ENCODE measurements around the gene FSTL3.
"Not testable (repeated sequence)": the region's sequence is repeated elsewhere in the genome, so short reads cannot be mapped to it uniquely, and the experiment has no call there.

Gene FSTL3

GRCh38 chr19:676339-677105 lies at the start of gene FSTL3:
FSTL3 (plus strand) TSS chr19:676392; CDS start chr19:676424, 32 bp downstream.
- DNase-seq (ENCODE audit: low spot score) = no peak

GRCh38 chr19:626566-626965 lies 49.6 kb upstream of the FSTL3 start:
- not testable (repeated sequence) for H3K27ac ChIP-seq; H3K4me3 ChIP-seq; DNase-seq (ENCODE audit: low spot score)

More at GRCh38 chr19:676339-677105, at the start of gene FSTL3:
- H3K4me3 ChIP-seq = peak within 1 kb of the TSS; percentile 86
- H3K27ac ChIP-seq = peak within 1 kb of the TSS; percentile 93 to 94
- no peak for TF ChIP-seq CTCF (IDR thresholded peaks at IDR 0.05)

DNA sequence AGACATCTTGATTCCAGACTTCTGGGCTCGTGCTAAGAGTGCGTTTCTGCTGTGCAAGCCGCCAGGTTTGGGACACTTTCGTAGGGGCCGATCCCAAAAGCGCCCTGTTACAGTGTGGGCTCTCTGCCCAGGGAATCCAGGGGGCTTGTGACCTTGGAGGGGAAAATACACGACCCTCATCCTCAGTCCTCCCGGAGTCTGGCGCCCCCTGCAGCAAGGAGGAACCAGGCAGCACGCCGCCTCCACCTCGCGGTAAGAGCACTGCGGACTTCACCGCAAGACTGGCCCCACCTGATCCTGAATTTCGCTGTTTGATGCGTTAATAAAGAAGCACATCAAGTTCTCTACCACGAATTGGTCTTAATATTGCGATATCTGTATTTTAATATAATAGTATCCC lies 48.0 kb upstream of the FSTL3 start:
- no peak for TF ChIP-seq CTCF (IDR thresholded peaks at IDR 0.05)
- DNase-seq (ENCODE audit: low spot score) = no peak
- Histone ChIP-seq H3K27ac (no peak overlapping the region), H3K4me3 (no peak overlapping the region)

DNA sequence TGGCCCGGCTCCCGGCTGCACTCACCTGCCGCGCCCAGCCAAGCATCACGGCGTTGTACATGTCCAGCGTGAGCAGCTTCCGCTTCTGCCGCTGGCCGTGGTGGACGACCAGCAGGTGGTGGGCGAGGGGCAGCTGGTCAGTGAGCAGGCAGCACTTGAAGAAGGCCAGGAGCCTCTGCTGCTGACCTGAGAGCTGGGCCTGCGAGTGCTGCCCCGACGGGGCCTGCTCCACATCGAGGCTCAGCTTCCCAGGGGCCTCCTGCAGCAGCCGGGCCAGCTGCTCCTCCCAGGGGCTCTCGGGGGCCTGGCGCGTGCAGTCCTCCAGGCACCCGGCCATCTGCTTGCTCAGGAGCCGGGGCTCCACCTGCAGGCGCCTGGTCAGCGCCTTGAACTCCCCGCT lies 46.7 kb upstream of the FSTL3 start:
- not testable (repeated sequence) for H3K27ac ChIP-seq; DNase-seq (ENCODE audit: low spot score); H3K4me3 ChIP-seq

DNA sequence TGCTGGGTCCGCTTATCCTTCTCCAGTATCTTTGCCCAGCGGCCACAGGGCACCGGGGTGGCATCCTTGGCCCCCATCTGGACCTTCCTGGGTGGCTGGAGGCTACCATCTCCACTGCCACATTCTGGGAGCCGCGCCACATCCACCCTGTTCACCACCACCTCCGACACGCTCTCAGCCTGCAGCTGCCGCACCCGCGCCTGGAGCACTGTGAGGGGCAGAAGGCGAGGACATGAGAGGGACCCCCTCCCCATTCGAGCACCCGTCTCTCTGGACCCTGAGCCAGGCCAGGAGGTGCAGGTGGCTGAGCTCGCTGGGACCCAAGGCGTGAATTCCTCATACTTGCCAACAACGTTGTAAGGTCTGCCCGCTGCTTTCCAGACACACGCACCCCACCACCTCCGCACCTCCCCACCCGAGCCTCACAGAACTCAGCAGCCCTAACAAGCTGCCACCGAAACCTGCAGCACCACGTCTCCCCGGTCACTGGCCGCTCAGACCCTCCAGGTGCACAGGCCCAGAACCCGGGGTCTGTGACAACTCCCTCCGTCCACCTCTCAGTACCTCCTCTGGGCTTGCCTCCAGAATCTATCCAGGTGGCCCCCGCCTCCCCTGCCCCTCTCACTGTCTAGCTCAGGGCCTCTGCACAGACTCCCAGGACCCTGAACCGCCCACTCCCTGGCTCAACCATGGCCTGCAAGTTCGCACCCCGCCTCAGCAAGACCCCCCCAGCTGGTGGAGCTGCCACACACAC lies 46.1 kb upstream of the FSTL3 start:
- H3K4me3 ChIP-seq = no peak overlapping the region
- H3K27ac ChIP-seq = no peak overlapping the region
- DNase-seq (ENCODE audit: low spot score) = no peak
- no peak for TF ChIP-seq CTCF (IDR thresholded peaks at IDR 0.05)

DNA sequence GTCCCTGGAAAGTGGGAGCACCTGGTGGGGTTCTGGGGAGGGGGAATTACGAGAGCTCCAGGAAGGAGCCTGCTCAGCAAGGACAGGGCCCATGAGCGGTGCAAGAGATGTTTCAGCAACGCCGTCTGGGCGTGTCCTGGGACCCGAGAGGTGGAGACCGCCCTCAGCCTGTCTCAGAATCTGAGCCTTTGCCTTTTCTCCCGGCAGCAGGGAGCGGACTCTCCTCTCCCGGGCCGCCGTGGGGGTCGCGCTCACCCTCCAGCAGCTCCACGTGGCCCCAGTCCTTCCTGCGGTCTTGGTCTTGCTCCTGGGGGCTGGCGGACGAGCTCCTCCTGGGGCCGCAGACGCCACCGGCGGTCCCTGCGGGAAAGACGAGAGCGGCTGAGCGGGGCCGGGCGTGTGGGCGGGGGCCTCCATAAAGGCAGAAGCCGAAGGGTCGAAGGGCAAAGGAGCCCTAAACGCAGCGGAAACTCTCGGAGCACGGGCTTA lies 43.6 kb upstream of the FSTL3 start:
- no peak for DNase-seq (ENCODE audit: low spot score)

GRCh38 chr19:633068-633785 lies 43.0 kb upstream of the FSTL3 start, which contains the start of gene POLRMT:
POLRMT (minus strand) TSS chr19:633537; CDS start chr19:633512, 25 bp downstream.
- DNase-seq (ENCODE audit: low spot score) = peak; percentile 99
- peak within 1 kb of the TSS; percentile 90 for H3K4me3 ChIP-seq
- TF ChIP-seq CTCF (IDR thresholded peaks at IDR 0.05) = no peak
- peak within 1 kb of the TSS in 1 of 2 donors; percentile 71 for H3K27ac ChIP-seq

More for the DNA sequence above, 43.6 kb upstream of the FSTL3 start:
- Histone ChIP-seq H3K27ac (no peak overlapping the region), H3K4me3 (peak overlapping the region; percentile 90)
- TF ChIP-seq CTCF (IDR thresholded peaks at IDR 0.05) = no peak

All from coronary artery (tissue), 2 donors.